T-helper 1 cell treated with Interleukin-12 subunit alpha and Interleukin-12 subunit beta and Interleukin-4 antibody, amounts not matched to agents 30 μg/mL and 1 μg/mL, for 36 hours (primary cell): ENCODE data around the gene STEAP1B.
A peak's percentile ranks its signal among the peaks of the same experiment; 100 is the strongest.
"Not testable (repeated sequence)": the region's sequence is repeated elsewhere in the genome, so short reads cannot be mapped to it uniquely, and the experiment has no call there.

Experiments used
- H3K27ac Mint-ChIP-seq: one replicate; pipeline ENCODE4 v1.8.0; 2021; ENCODE audit warnings: mild to moderate bottlenecking, mixed read lengths
- H3K27me3 Mint-ChIP-seq: one replicate; pipeline ENCODE4 v1.8.0; 2021; ENCODE audit warnings: low read depth, mixed read lengths
- H3K36me3 Mint-ChIP-seq: one replicate; pipeline ENCODE4 v1.8.0; 2021; ENCODE audit warnings: low read depth, mixed read lengths
- H3K4me1 Mint-ChIP-seq: one replicate; pipeline ENCODE4 v1.8.0; 2021; ENCODE audit warnings: low read depth, mixed read lengths
- H3K4me3 Mint-ChIP-seq: one replicate; pipeline ENCODE4 v1.8.0; 2021; ENCODE audit warnings: mild to moderate bottlenecking, moderate library complexity, mixed read lengths
- H3K9me3 Mint-ChIP-seq: one replicate; pipeline ENCODE4 v1.8.0; 2021; ENCODE audit warnings: mixed read lengths

Gene STEAP1B

DNA sequence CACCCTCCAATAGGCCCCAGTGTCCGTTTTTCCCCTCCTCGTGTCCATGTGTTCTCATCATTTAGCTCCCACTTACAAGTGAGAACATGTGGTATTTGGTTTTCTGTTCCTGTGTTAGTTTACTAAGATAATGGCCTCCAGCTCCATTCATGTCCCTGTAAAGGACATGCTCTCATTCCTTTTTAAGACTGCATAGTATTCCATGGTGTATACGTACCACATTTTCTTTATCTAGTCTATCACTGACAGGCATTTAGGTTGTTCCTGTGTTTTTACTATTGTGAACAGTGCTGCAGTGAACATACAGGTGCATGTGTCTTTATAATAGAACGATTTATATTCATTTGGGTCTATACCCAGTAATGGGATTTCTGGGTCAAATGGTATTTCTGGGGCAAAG lies 63.4 kb downstream of the STEAP1B start:
- not testable (repeated sequence) for H3K27ac Mint-ChIP-seq, H3K4me3 Mint-ChIP-seq, H3K4me1 Mint-ChIP-seq, H3K36me3 Mint-ChIP-seq, H3K9me3 Mint-ChIP-seq
- peaks cover 25% of the 10 kb centered on the region for H3K27me3 Mint-ChIP-seq

DNA sequence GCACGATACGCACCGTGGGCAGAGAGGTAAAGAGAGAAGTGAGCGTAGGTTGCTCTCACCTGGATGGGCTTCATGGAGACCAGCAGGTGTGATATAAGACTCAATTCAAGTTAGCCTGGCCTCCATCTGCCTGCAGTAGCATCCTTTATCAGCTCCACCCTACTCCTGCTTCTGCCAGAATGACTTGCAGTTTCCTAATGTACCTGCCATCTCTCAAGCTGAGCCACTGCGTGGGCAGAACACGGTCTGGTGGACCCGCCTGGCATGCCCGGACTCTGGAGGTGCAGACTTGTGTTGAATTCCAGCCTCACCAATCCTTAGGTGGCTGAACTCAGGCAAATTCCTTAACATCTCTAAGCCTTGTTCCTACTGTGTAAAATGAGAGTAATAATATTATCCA lies 64.3 kb downstream of the STEAP1B start:
- Mint-ChIP-seq H3K27ac (no peak overlapping the region), H3K9me3 (no peaks in the 10 kb centered on the region), H3K27me3 (peaks cover 25% of the 10 kb centered on the region), H3K4me1 (peaks cover 6% of the 10 kb centered on the region), H3K4me3 (no peak overlapping the region), H3K36me3 (no peaks in the 10 kb centered on the region)

DNA sequence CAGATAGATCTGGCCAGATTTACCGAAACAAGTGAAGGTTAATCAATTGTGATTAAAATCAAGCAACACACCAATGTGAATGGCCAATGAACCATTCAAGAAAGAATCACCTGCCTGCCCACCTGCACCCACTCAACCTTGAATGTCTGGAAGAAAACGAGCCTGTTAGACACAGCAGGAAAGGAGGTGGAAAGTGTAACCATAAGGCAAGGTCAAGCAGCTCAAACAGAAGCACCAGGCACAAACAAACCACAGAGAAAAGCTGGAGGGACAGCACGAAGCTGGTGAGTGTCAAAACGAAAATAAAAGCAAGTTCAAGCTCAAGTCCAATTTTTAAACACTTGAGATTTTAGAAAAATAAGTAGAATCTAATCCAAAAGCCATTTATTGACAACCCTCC lies 64.9 kb downstream of the STEAP1B start:
- H3K27me3 Mint-ChIP-seq = peaks cover 25% of the 10 kb centered on the region
- no peaks in the 10 kb centered on the region for H3K36me3 Mint-ChIP-seq
- peaks cover 6% of the 10 kb centered on the region for H3K4me1 Mint-ChIP-seq
- no peak overlapping the region for H3K27ac Mint-ChIP-seq
- H3K9me3 Mint-ChIP-seq = no peaks in the 10 kb centered on the region
- peak overlapping the region; percentile 16 for H3K4me3 Mint-ChIP-seq

DNA sequence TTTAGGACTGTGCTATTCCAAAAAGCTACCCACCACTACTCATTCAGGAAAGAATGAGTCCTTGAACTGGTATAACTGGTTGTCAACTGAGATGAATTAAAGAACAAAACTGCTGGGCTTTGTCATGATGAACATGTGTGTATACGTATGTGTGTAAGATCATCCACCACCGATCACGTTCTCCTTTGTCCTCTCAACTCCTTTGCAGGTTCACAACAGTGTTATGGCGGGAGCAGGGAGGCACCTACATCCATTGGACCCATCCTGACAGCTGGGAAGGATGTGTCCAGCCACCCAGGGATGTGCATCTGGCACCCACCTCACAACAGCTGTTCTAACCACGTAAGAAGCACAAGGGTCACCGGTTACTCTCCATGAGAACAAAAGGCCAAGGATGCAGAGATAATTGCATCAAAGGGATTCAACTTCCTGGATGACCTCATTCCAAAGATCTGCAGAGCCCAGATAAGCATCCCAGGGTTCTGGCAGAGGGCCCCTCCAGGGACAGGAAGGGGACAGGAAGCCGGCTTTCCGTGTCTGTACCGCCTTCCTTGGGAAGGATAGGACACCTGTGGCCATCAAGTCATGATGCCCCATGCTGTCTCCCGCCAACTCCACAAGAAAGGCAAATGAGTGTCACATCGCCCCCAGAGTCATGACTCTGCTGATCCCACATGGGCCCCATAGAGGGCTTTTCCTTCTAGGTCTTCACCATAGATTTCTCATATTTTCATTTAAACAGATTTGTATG lies 66.1 kb downstream of the STEAP1B start:
- H3K4me1 Mint-ChIP-seq = peaks cover 6% of the 10 kb centered on the region
- no peaks in the 10 kb centered on the region for H3K36me3 Mint-ChIP-seq
- H3K9me3 Mint-ChIP-seq = no peaks in the 10 kb centered on the region
- H3K27me3 Mint-ChIP-seq = peaks cover 18% of the 10 kb centered on the region
- no peak overlapping the region for H3K4me3 Mint-ChIP-seq
- H3K27ac Mint-ChIP-seq = no peak overlapping the region

DNA sequence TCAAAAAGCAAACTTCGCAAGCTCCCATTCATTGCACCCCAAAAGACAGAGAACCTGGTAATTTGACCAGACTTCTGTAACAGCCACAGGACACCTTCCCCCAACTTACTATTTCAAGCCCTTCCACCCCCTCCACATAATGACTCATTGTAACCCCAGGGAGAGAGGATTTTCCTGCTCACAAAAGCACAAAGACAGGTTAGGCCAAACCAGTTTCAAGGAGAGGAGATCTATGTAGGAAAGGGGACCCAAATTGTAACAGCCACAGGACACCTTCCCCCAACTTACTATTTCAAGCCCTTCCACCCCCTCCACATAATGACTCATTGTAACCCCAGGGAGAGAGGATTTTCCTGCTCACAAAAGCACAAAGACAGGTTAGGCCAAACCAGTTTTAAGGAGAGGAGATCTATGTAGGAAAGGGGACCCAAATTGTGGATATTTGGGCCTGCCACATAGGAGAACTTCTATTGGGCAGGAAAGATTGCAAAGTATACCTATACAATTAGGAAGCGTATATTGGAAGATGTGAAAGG lies 66.8 kb downstream of the STEAP1B start:
- H3K4me1 Mint-ChIP-seq, H3K36me3 Mint-ChIP-seq, H3K4me3 Mint-ChIP-seq, H3K27ac Mint-ChIP-seq, H3K9me3 Mint-ChIP-seq: not testable (repeated sequence)
- peaks cover 16% of the 10 kb centered on the region for H3K27me3 Mint-ChIP-seq

DNA sequence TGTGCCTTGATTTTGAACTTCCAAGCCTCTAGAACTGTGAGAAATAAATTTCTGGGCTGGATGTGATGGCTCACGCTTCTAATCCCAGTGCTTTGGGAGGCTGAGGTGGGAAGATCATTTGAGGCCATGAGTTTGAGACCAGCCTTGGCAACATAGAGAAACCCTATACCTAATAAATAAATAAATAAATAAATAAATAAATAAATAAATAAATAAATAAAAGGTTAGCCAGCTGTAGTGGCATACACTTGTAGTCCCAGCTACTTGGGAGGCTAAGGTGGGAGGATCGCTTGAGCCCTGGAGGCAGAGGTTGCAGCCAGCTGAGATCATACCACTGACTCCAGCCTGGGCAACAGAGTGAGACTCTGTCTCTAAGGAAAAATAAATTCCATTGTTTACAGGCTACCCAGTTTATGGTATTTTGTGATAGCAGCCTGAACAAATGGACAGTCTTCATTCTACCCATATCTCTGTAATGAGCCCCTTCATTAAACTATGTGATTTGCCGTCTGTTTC lies 67.7 kb downstream of the STEAP1B start:
- peaks cover 6% of the 10 kb centered on the region for H3K4me1 Mint-ChIP-seq
- H3K36me3 Mint-ChIP-seq = no peaks in the 10 kb centered on the region
- no peak overlapping the region for H3K4me3 Mint-ChIP-seq
- no peak overlapping the region for H3K27ac Mint-ChIP-seq
- H3K9me3 Mint-ChIP-seq = no peaks in the 10 kb centered on the region
- peaks cover 10% of the 10 kb centered on the region for H3K27me3 Mint-ChIP-seq

DNA sequence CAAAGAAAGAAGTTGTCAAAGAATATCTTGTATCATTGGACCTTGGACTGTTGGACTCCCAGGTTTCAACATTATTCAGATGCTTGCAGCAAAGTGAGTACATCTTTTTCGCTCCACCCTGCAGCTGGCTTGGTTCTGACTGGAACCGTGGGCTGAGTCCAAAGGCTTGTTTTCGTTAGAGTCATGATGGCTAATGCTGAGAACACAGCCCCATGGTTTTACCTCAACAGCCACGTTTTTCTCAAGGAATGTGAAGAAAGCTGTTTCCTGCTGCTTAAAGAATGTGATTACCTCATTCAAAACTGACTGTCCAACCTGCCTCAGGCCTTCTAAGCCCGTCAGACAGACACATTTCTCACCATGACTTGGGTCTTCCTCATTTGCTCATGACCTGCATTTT lies 69.5 kb downstream of the STEAP1B start:
- Mint-ChIP-seq H3K9me3 (no peaks in the 10 kb centered on the region), H3K36me3 (no peaks in the 10 kb centered on the region), H3K27ac (no peak overlapping the region), H3K4me3 (no peak overlapping the region), H3K4me1 (peaks cover 3% of the 10 kb centered on the region), H3K27me3 (peaks cover 3% of the 10 kb centered on the region)

DNA sequence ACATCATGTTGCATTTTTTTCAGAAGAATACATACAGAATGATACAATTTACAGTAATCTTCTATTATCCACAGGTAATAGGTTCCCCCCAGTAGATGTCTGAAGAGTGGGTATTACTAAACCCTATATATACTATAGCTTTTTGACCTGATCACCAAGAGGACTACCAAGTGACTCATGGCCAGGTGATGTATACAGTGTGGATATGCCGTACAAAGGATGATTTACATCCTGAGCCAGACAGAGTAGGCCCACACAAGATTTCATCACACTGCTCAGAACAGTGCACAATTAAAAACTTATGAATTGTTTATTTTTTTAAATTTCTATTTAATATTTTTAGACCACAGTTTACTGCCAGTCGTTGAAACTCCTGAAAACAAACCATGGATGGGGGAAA lies 70.6 kb downstream of the STEAP1B start:
- H3K27me3 Mint-ChIP-seq = peaks cover 3% of the 10 kb centered on the region
- no peak overlapping the region for H3K4me3 Mint-ChIP-seq
- no peaks in the 10 kb centered on the region for H3K9me3 Mint-ChIP-seq
- H3K27ac Mint-ChIP-seq = no peak overlapping the region
- H3K36me3 Mint-ChIP-seq = no peaks in the 10 kb centered on the region
- no peaks in the 10 kb centered on the region for H3K4me1 Mint-ChIP-seq

DNA sequence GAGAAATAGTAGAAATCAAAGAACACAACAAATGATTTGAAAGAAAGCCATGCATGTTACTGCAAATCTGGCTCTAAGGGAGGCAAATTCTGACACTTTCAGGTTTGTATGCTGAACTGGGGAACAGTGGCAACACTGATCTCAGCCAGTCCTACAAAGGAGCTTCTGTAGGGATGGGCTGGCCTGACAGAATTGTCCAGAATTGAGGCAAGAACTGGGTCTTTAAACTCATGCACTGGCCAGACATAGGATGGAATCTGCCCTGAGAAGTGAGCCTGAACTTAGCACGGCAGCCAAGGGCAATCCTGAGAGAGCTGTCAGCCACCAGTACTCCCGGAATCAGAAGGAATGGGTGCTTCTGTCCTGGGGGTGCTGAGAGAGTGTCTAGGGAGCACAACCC lies 72.1 kb downstream of the STEAP1B start:
- Mint-ChIP-seq H3K27ac (no peak overlapping the region), H3K4me1 (no peaks in the 10 kb centered on the region), H3K4me3 (no peak overlapping the region), H3K27me3 (peaks cover 6% of the 10 kb centered on the region), H3K9me3 (no peaks in the 10 kb centered on the region), H3K36me3 (no peaks in the 10 kb centered on the region)

DNA sequence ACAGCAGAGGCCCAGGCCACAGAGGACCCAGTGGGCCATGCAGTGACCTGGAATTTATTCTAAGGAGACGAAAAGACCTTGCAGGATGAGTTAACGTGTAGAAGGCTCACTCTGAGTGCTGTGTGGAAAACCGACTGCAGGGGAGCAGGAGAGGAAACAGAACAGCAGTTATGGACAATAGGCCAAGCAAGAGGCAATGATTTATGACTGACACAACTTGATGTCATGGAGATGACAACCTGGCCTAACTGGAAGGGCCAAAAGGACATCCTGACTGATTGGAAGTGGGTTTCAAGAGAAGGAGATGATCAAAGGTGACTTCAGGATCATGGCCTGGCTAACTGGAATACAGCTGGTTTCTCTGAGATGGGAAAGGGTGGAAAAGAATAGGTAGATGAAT lies 72.9 kb downstream of the STEAP1B start:
- Mint-ChIP-seq H3K4me3 (no peak overlapping the region), H3K36me3 (no peaks in the 10 kb centered on the region), H3K27me3 (peaks cover 6% of the 10 kb centered on the region), H3K9me3 (no peaks in the 10 kb centered on the region), H3K4me1 (no peaks in the 10 kb centered on the region), H3K27ac (no peak overlapping the region)

DNA sequence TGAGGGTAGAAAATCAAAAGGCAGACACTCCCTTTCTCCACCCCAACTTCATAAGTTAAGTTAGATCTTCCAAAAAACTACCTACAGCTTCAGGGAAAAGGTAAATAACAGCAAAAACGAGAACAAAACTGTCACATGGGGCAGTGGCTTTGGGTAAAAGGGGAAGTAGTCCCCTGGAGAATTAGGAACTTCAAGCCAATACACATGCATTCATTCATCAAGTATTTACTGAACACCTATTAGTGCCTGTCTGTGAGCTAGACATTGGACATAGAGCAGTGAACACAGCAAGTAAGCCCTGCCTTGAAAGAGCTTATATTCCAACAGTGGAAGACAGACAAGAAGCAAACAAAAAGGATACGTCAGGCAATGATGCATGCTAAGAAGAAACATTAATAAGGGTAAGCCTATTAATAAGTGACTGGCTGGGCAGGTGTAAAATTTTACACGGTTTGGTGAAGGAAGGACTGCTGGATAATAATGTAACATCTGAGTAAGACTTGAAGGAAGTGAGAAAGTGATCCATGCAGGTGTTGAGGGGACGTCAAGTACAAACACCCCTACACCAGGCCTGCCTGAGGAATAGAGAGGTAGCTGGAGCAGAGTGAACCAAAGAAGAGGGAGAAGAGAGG lies 73.4 kb downstream of the STEAP1B start:
- no peaks in the 10 kb centered on the region for H3K4me1 Mint-ChIP-seq
- H3K9me3 Mint-ChIP-seq = no peaks in the 10 kb centered on the region
- no peak overlapping the region for H3K27ac Mint-ChIP-seq
- H3K27me3 Mint-ChIP-seq = peaks cover 6% of the 10 kb centered on the region
- H3K4me3 Mint-ChIP-seq = no peak overlapping the region
- H3K36me3 Mint-ChIP-seq = no peaks in the 10 kb centered on the region

DNA sequence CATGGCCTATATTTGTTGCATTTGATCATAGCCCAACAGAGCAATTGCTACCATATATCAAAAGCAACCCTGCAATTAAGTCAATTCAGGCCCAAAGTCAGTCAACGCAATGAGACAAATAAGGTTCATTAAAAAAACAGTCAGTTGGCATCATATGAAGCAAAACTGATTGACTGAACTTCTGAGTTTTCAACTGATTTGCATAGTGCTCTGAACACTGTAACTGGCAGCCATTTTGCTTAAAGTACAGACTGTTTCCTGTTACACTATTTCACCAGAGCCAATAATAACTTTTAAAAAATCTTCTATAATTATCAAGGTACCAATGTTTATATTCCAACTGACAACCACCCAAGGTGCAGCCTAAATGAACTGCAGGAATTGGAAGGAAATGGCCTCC lies 74.6 kb downstream of the STEAP1B start:
- peaks cover 6% of the 10 kb centered on the region for H3K27me3 Mint-ChIP-seq
- no peak overlapping the region for H3K27ac Mint-ChIP-seq
- no peak overlapping the region for H3K4me3 Mint-ChIP-seq
- H3K36me3 Mint-ChIP-seq = no peaks in the 10 kb centered on the region
- no peaks in the 10 kb centered on the region for H3K9me3 Mint-ChIP-seq
- H3K4me1 Mint-ChIP-seq = no peaks in the 10 kb centered on the region

DNA sequence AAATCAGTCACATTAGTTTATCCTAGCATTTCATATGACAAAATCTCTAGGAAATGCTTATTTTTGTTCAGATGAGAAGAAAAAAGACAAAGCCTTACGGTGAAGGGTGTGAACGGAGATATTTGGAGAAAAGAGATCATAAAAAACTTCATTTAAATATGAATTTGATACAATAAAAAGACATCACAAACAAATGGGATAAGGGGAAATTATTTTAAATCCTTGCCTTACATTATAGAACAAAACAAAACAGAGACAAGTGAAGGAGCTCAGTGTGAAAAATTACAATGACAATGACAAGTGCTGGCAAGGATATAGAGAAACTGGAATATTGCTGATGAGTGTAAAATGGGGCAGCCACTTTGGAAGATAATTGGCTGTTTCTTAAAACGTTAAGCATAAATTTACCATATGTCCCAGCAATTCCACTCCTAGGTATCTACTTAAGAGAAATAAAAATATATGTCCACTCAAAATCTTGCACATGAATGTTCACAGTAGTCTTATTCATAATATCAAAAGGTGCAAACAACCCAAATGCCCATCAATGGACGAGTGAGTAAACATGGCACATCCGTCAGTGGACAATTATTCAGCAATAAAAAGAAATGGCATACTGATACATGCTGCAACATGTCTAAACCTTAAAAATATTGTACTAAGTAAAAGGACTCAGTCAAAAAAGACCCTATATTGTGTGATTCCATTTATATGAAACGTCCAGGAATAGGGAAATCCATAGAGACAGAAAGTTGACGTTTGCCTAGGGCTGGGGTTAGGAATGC lies 77.0 kb downstream of the STEAP1B start:
- no peak overlapping the region for H3K27ac Mint-ChIP-seq
- no peaks in the 10 kb centered on the region for H3K4me1 Mint-ChIP-seq
- H3K9me3 Mint-ChIP-seq = no peaks in the 10 kb centered on the region
- no peaks in the 10 kb centered on the region for H3K36me3 Mint-ChIP-seq
- H3K4me3 Mint-ChIP-seq = no peak overlapping the region
- H3K27me3 Mint-ChIP-seq = peaks cover 3% of the 10 kb centered on the region

DNA sequence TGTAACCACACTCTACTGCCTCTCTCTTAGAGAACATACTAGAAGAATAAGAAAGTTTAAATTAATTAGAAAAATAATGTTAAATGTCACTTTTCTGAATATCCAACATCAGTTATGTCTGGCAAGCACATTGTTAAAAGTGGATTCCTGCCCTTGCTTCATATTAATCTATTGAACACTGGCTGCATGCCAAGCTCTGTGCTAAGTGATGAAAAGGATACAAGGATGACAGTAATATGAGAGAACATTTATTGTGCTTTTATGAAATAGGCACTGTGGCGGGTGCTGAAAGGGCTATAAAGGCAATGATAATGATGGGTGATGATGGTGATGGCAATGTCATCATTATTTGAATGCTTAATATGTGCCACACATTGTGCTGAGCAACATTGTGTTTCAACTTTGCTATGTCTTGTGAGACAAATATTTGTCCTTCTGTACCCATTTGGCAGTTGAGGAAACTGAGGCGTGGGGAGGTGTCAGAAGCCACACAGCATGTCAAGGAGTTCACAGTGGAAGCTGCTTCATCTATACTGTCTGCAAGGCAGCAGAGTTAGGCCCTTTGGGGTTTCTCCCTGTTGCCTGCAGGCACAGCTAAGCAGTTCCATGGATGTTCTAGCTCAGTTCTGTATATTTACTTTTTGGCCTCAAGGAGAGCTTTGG lies 78.9 kb downstream of the STEAP1B start:
- no peak overlapping the region for H3K4me3 Mint-ChIP-seq
- no peak overlapping the region for H3K27ac Mint-ChIP-seq
- H3K27me3 Mint-ChIP-seq = peaks cover 10% of the 10 kb centered on the region
- H3K9me3 Mint-ChIP-seq = no peaks in the 10 kb centered on the region
- H3K36me3 Mint-ChIP-seq = no peaks in the 10 kb centered on the region
- H3K4me1 Mint-ChIP-seq = no peaks in the 10 kb centered on the region
